22Rv1 (cell line): ENCODE data around the gene PCIF1.

ENCODE experiments used
- H3K27ac ChIP-seq: fragments of 450-650 bp; 2 replicates; pipeline ENCODE4 v1.5.1; 2017
- ZFX ChIP-seq: fragments of 450-650 bp; IDR thresholded peaks from 2 replicates; pipeline ENCODE4 v1.6.1; 2017; ENCODE audit warnings: antibody characterized with exemption, borderline replicate concordance
- TF ChIP-seq, protein P1 (sequence below): fragments of 450-650 bp; IDR thresholded peaks from 2 replicates; pipeline ENCODE4 v1.5.1; 2017; ENCODE audit warnings: mild to moderate bottlenecking

The PCIF1 gene

DNA sequence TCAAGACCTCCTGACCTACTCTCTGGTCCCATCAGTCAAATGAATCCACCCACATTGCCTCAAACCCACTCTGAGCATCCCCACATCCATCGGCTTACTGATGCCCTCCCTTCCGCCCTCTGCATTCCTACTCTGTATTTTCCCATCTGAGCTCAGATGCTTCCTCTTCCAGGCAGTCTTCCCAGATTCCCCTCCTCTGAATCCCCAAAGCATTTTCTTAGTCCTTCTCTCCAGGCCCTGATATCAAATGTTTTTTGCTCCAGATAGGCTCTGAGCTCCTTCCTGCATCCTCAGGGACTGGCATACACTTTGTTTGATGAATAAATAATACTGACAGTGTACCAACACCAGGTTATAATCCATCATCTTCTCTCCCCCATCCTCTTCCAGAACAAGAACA is 26.4 kb upstream of the PCIF1 start:
- no peak for TF ChIP-seq ZFX
- TF ChIP-seq, protein P1, sequence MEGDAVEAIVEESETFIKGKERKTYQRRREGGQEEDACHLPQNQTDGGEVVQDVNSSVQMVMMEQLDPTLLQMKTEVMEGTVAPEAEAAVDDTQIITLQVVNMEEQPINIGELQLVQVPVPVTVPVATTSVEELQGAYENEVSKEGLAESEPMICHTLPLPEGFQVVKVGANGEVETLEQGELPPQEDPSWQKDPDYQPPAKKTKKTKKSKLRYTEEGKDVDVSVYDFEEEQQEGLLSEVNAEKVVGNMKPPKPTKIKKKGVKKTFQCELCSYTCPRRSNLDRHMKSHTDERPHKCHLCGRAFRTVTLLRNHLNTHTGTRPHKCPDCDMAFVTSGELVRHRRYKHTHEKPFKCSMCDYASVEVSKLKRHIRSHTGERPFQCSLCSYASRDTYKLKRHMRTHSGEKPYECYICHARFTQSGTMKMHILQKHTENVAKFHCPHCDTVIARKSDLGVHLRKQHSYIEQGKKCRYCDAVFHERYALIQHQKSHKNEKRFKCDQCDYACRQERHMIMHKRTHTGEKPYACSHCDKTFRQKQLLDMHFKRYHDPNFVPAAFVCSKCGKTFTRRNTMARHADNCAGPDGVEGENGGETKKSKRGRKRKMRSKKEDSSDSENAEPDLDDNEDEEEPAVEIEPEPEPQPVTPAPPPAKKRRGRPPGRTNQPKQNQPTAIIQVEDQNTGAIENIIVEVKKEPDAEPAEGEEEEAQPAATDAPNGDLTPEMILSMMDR: no peak
- no peak overlapping the region for H3K27ac ChIP-seq

DNA sequence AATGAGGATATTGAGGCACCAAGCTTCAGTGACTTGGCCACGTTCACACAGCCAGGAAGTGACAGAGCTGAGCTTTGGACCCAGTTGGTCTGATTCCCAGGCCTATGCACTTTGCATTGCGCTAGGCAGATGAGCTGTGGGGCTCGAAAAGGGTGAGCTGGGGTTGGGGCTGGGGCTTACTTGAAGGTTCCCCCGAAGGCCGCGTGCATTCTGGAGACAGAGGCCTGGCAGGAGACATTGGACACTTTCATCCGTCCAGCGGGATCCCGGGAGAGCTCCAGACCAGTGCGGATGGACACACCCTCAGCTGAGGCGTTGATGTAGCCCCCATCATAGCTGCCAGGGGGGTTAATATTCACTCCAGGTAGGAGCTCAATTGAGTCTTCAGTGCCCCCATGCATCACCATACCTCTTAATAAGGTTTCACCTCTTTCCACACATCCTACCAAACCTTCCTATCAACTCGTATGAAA is 25.1 kb upstream of the PCIF1 start:
- TF ChIP-seq ZFX: no peak
- TF ChIP-seq, protein P1: no peak
- H3K27ac ChIP-seq: no peak overlapping the region

DNA sequence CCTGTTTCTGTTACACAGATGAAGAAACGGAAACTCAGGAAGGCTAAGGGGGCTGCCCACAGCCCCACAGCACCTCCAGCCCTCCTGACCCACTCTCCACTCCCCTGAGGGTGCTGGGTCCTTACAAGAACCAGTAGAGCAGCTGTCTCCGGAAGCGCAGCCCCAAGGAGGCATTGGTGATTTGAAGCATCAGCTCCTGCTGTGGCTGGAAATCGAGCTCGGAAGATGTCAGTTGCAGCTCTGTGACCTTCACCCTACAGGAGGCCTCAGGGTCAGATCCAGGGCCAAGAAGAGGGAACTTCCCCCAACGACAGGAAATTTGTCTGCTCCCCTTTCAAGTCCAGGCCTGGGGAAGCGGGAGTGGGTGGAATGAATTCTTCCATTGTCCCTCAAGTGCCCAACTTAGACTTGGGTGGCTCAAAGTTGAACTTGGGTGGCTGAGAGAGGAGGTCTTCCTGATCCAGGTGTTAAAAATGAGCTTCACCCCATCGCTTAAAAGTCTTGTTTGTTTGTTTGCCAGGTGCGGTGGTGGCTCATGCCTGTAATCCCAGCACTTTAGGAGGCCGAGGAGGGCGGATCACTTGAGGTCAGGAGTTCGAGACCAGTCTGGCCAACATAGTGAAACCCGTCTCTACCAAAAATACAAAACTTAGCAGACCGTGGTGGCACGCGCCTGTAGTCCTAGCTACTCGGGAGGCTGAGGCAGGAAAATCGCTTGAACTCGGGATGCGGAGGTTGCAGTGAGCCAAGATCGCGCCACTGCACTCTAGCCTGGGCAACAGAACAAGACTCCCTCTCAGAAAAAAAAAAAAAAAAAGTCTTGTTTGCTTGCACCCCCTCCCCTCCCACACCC is 24.4 kb upstream of the PCIF1 start:
- peak overlapping the region; percentile 72 for H3K27ac ChIP-seq
- TF ChIP-seq ZFX: no peak
- TF ChIP-seq, protein P1: no peak

DNA sequence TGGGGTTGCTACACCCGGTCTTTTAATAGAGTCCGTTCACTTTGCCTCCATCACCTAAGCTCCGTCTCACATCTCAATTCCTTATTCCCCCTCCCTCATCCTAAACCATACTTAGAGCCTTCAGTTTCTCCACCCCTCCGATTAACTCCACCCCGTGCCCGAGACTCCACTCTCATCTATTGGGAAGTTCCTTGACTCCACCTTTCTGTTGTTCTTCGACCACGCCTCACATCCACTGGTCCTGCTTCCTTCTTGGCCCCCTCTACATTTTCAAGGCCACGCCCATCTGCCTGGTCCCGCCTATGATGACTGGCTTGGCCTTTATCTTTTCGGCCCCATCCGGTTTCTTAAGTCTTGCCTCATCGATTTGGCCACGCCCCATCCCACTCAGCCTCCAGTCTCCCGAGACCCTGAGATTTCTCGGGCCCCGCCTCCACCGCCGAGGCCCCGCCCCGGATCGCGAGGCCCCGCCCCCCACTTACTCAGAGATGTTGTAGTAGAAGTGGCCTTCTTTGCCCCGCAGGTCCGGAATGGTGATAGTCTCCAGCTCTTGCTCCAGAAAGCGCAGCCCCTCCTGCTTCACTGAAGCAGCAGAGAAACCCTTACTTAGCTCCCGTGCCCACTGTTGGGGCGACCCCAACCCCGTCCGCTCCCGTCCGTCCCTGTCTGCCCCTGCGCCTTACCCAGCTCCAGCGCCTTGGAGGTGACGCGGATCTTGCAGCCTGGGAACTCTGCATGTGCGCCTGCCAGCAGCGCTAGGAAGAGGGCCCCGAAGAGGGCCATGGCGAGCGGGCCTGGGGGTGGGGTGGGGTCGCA is 23.6 kb upstream of the PCIF1 start:
- H3K27ac ChIP-seq: peak overlapping the region; percentile 72
- TF ChIP-seq, protein P1: no peak
- no peak for TF ChIP-seq ZFX

DNA sequence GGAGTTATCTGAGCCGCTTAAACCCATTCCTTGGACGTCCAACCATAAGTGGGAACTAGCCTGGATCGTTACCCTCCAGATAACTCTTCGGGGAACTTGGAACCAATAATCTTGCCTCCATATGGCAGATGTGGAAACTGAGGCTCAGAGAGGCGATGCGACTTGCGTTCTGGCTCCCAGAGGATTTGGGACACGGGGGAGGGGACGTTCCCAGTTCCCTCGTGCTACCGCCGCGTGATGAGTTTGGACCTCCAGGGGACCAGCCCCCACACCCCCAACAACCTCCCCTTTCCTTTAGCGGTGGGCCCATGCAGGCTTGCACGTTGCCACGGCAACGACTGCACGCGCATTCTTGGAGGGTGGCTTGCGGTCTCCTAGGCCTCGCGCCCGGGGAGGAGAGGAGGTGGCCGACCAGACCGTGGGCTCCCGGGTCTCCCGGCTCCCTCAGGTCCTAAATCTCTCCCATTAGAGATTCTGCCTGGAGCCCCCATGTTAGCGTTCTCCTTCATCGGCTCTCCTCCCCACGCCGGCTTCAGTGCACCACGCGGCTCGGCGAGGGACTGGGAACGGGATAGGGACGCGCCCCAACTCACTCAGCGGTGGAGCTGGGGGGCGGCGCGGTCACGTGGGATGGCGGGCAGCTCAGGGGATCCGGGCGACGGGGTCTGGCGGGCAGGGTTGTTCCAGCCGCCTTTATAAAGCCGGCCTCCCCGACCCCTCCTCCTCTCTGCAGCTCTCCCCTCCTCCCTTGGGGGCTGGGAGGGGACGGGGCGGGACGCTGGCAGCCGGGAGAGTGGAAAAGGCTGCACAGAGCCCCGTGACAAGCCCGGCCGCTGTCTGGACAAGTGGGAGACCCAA is 22.8 kb upstream of the PCIF1 start, which contains the start of gene PLTP:
Gene PLTP (minus strand): TSS at position 670 of the 858 bp plus-strand sequence. CDS start 703 bp downstream, outside the sequence.
- no peak for TF ChIP-seq ZFX
- TF ChIP-seq, protein P1: no peak
- peak within 1 kb of the TSS; percentile 72 for H3K27ac ChIP-seq

DNA sequence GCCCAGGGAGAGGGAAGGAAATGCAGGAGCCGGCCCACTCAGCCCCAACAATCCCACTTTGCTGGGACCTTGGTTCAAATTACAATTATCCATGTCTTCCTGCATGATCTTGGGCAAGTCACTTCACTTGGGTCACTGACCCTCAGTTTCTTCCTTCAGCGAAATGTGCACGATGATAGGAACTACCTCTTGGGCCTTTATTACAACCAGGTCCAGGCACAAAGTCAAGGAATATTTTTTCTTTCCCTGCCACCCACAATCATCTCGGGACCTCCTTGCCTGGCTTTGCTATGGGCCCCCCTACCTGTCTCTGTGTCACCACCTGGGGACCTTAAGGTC is 22.2 kb upstream of the PCIF1 start:
- TF ChIP-seq, protein P1: no peak
- TF ChIP-seq ZFX: no peak
- H3K27ac ChIP-seq: no peak overlapping the region
